Measurements from ENCODE around the gene SMOC1. TPM values are rescaled to one million over a fixed set of nuclear protein-coding genes. Genes with fewer than 3 reads are reported as not detected.

The SMOC1 gene
- total and polyA plus RNA-seq, 2 experiments from 2014 or later, result 0.70 to 3.5 TPM

- Histone ChIP-seq H3K79me2 (ENCODE audit: insufficient read depth) (no peaks in the 10 kb centered on the region), H3K4me3 (no peak overlapping the region), H3K27ac (no peak overlapping the region), H3K9ac (no peak overlapping the region), H3K4me1 (ENCODE audit: insufficient read depth) (no peaks in the 10 kb centered on the region), H2AFZ (no peak overlapping the region), H3K9me3 (ENCODE audit: low read depth) (no peaks in the 10 kb centered on the region), H4K20me1 (ENCODE audit: insufficient read depth) (no peaks in the 10 kb centered on the region), H3K27me3 (replicated peaks; ENCODE audit: insufficient read depth) (peaks cover 14% of the 10 kb centered on the region), H3K36me3 (ENCODE audit: low read depth) (no peaks in the 10 kb centered on the region), H3F3A (ENCODE audit: insufficient read depth) (no peaks in the 10 kb centered on the region), H3K9me2 (ENCODE audit: insufficient read depth) (no peaks in the 10 kb centered on the region), H3K4me2 (ENCODE audit: unreplicated experiment) (no peak overlapping the region)
- DNase-seq, result no peak
- no peak for TF ChIP-seq EZH2phosphoT487 (IDR thresholded peaks at IDR 0.05; ENCODE audit: insufficient read depth, low read depth)
- TF ChIP-seq EZH2 (IDR thresholded peaks at IDR 0.05; ENCODE audit: insufficient read depth, poor library complexity, severe bottlenecking), result no peak
- in situ Hi-C loops (cut with MboI), result no loop called here
- WGBS, 2 experiments (ENCODE audit: low coverage in 1 of 2, low lambda C conversion rate in 2 of 2, missing lambda C conversion rate in 2 of 2), result 34 to 38% methylated on average over 5 of the region's 5 CpGs
Measured at GRCh38 chr14:70067810-70068209, 188.6 kb downstream of the SMOC1 start.

GRCh38 chr14:70069186-70069585 is 190.0 kb downstream of the SMOC1 start:
- Histone ChIP-seq H2AFZ (no peak overlapping the region), H3K79me2 (ENCODE audit: insufficient read depth) (no peaks in the 10 kb centered on the region), H3K4me2 (ENCODE audit: unreplicated experiment) (no peak overlapping the region), H3K9ac (no peak overlapping the region), H3K9me3 (ENCODE audit: low read depth) (no peaks in the 10 kb centered on the region), H4K20me1 (ENCODE audit: insufficient read depth) (no peaks in the 10 kb centered on the region), H3K36me3 (ENCODE audit: low read depth) (no peaks in the 10 kb centered on the region), H3K4me1 (ENCODE audit: insufficient read depth) (no peaks in the 10 kb centered on the region), H3K27me3 (replicated peaks; ENCODE audit: insufficient read depth) (peaks cover 5% of the 10 kb centered on the region), H3K27ac (no peak overlapping the region), H3K4me3 (no peak overlapping the region), H3F3A (ENCODE audit: insufficient read depth) (no peaks in the 10 kb centered on the region), H3K9me2 (ENCODE audit: insufficient read depth) (no peaks in the 10 kb centered on the region)
- in situ Hi-C loops (cut with MboI), result no loop called here
- DNase-seq, result no peak
- no peak for TF ChIP-seq EZH2phosphoT487 (IDR thresholded peaks at IDR 0.05; ENCODE audit: insufficient read depth, low read depth)
- TF ChIP-seq EZH2 (IDR thresholded peaks at IDR 0.05; ENCODE audit: insufficient read depth, poor library complexity, severe bottlenecking), result no peak
- WGBS, 2 experiments (ENCODE audit: low coverage in 1 of 2, low lambda C conversion rate in 2 of 2, missing lambda C conversion rate in 2 of 2), result 21 to 32% methylated on average over 5 of the region's 5 CpGs

GRCh38 chr14:70073924-70074566 is 194.8 kb downstream of the SMOC1 start:
- no peak overlapping the region for H3K27ac ChIP-seq
- H2AFZ ChIP-seq, result no peak overlapping the region
- in situ Hi-C loops (cut with MboI), result no loop called here
- no peaks in the 10 kb centered on the region for H3K9me2 ChIP-seq (ENCODE audit: insufficient read depth)
- no peak overlapping the region for H3K4me2 ChIP-seq (ENCODE audit: unreplicated experiment)
- no peaks in the 10 kb centered on the region for H3K9me3 ChIP-seq (ENCODE audit: low read depth)
- H3K36me3 ChIP-seq (ENCODE audit: low read depth), result no peaks in the 10 kb centered on the region
- no peak overlapping the region for H3K9ac ChIP-seq
- H3F3A ChIP-seq (ENCODE audit: insufficient read depth), result no peaks in the 10 kb centered on the region
- TF ChIP-seq EZH2phosphoT487 (IDR thresholded peaks at IDR 0.05; ENCODE audit: insufficient read depth, low read depth) (no peak), EZH2 (IDR thresholded peaks at IDR 0.05; ENCODE audit: insufficient read depth, poor library complexity, severe bottlenecking) (no peak)
- H4K20me1 ChIP-seq (ENCODE audit: insufficient read depth), result no peaks in the 10 kb centered on the region
- H3K79me2 ChIP-seq (ENCODE audit: insufficient read depth), result no peaks in the 10 kb centered on the region
- no peak overlapping the region for H3K4me3 ChIP-seq
- WGBS, 2 experiments (ENCODE audit: low coverage in 1 of 2, low lambda C conversion rate in 2 of 2, missing lambda C conversion rate in 2 of 2), result 17 to 18% methylated on average over 3 of the region's 3 CpGs
- peak; percentile 75 for DNase-seq
- no peaks in the 10 kb centered on the region for H3K27me3 ChIP-seq (replicated peaks; ENCODE audit: insufficient read depth)
- no peaks in the 10 kb centered on the region for H3K4me1 ChIP-seq (ENCODE audit: insufficient read depth)

GRCh38 chr14:70077005-70077404 is 197.8 kb downstream of the SMOC1 start:
- in situ Hi-C loops (cut with MboI), result no loop called here
- no peak overlapping the region for H3K27ac ChIP-seq
- H4K20me1 ChIP-seq (ENCODE audit: insufficient read depth), result no peaks in the 10 kb centered on the region

More at GRCh38 chr14:70077005-70077404, 197.8 kb downstream of the SMOC1 start:
- H3K36me3 ChIP-seq (ENCODE audit: low read depth), result no peaks in the 10 kb centered on the region
- TF ChIP-seq EZH2 (IDR thresholded peaks at IDR 0.05; ENCODE audit: insufficient read depth, poor library complexity, severe bottlenecking) (no peak), EZH2phosphoT487 (IDR thresholded peaks at IDR 0.05; ENCODE audit: insufficient read depth, low read depth) (no peak)
- no peaks in the 10 kb centered on the region for H3K4me1 ChIP-seq (ENCODE audit: insufficient read depth)
- no peaks in the 10 kb centered on the region for H3K79me2 ChIP-seq (ENCODE audit: insufficient read depth)
- no peak overlapping the region for H3K9ac ChIP-seq
- no peak overlapping the region for H3K4me2 ChIP-seq (ENCODE audit: unreplicated experiment)
- H2AFZ ChIP-seq, result no peak overlapping the region
- 24 to 28% methylated on average over 3 of the region's 3 CpGs for WGBS, 2 experiments (ENCODE audit: low coverage in 1 of 2, low lambda C conversion rate in 2 of 2, missing lambda C conversion rate in 2 of 2)
- no peaks in the 10 kb centered on the region for H3K9me3 ChIP-seq (ENCODE audit: low read depth)
- H3K27me3 ChIP-seq (replicated peaks; ENCODE audit: insufficient read depth), result no peaks in the 10 kb centered on the region
- no peaks in the 10 kb centered on the region for H3K9me2 ChIP-seq (ENCODE audit: insufficient read depth)
- H3K4me3 ChIP-seq, result no peak overlapping the region
- no peak for DNase-seq
- no peaks in the 10 kb centered on the region for H3F3A ChIP-seq (ENCODE audit: insufficient read depth)

Data from GM23248 (cell line).